Measurements from ENCODE around the gene PIK3AP1. TPM values are rescaled to one million over a fixed set of nuclear protein-coding genes. Genes with fewer than 3 reads are reported as not detected.

PIK3AP1 gene
- total RNA-seq, 1 experiment from 2014 or later = 1.7 TPM

- no peaks in the 10 kb centered on the region for H3K4me1 ChIP-seq (ENCODE audit: insufficient read depth, low read length)
- H3K23me2 ChIP-seq (ENCODE audit: insufficient read length, low read depth, low read length, poor library complexity, severe bottlenecking) = no peaks in the 10 kb centered on the region
- no peak overlapping the region for H2AFZ ChIP-seq (ENCODE audit: low read length)
- H3K79me1 ChIP-seq (ENCODE audit: insufficient read depth, low read depth, low read length, poor library complexity, severe bottlenecking) = no peaks in the 10 kb centered on the region
- H2BK20ac ChIP-seq (ENCODE audit: low read depth, low read length, poor library complexity, severe bottlenecking) = no peak overlapping the region
- no peak overlapping the region for H2AK5ac ChIP-seq (ENCODE audit: insufficient read length, low read length)
- H3K4ac ChIP-seq (ENCODE audit: low read depth, low read length) = no peak overlapping the region
- H4K20me1 ChIP-seq (ENCODE audit: control insufficient read depth, insufficient read depth, insufficient read length) = no peaks in the 10 kb centered on the region
- no peak overlapping the region for H2BK120ac ChIP-seq (ENCODE audit: low read depth, low read length, poor library complexity, severe bottlenecking)
- TF ChIP-seq CTCF (conservative IDR thresholded peaks at IDR 0.05) = no peak
- no peak overlapping the region for H3K14ac ChIP-seq (ENCODE audit: insufficient read depth, low read length)
- no peak overlapping the region for H4K8ac ChIP-seq (replicated peaks; ENCODE audit: insufficient read length, low read depth, low read length)
- no peak overlapping the region for H3T11ph ChIP-seq (ENCODE audit: low read length)
- no peaks in the 10 kb centered on the region for H3K79me2 ChIP-seq (ENCODE audit: insufficient read depth, low read length)
- no peak overlapping the region for H2BK5ac ChIP-seq (ENCODE audit: insufficient read length, low read length)
- H3K23ac ChIP-seq (ENCODE audit: insufficient read length, low read depth, low read length) = no peak overlapping the region
- Mint-ChIP-seq H3K9me3 (no peaks in the 10 kb centered on the region), H3K36me3 (ENCODE audit: insufficient read depth in 1 of 3, low read depth in 3 of 3) (no peaks in the 10 kb centered on the region), H3K4me1 (peaks cover 0 to 6% of the 10 kb centered on the region in 2 experiments; a peak in 1 of 4 replicates), H3K4me3 (no peak overlapping the region), H3K27ac (no peak overlapping the region; a peak in 1 of 7 replicates), H3K27me3 (ENCODE audit: low read depth) (no peaks in the 10 kb centered on the region)
- no peak overlapping the region for H3K27ac ChIP-seq (ENCODE audit: insufficient read length, low read depth, low read length)
- H3K9ac ChIP-seq (ENCODE audit: extremely low read depth, insufficient read length, low read length) = no peak overlapping the region
- WGBS (ENCODE audit: extremely low coverage, insufficient read length, low lambda C conversion rate) = no CpG with 5 or more reads among the region's 4 CpGs
- H2BK12ac ChIP-seq (ENCODE audit: insufficient read length, low read depth, low read length) = no peak overlapping the region
- H4K91ac ChIP-seq (ENCODE audit: insufficient read length, low read depth, low read length) = no peak overlapping the region
- H3K18ac ChIP-seq (ENCODE audit: insufficient read length, low read depth, low read length) = no peak overlapping the region
- H3K56ac ChIP-seq (ENCODE audit: insufficient read length, low read depth, low read length) = no peak overlapping the region
- H3K27me3 ChIP-seq (ENCODE audit: insufficient read depth, low read length) = no peaks in the 10 kb centered on the region
- no peak overlapping the region for H3K4me2 ChIP-seq (ENCODE audit: insufficient read depth, insufficient read length, low read length)
- no peaks in the 10 kb centered on the region for H3K9me3 ChIP-seq (ENCODE audit: control insufficient read depth, low read depth, low read length)
- no peak overlapping the region for H4K5ac ChIP-seq (ENCODE audit: insufficient read length, low read depth, low read length)
- no peak overlapping the region for H2BK15ac ChIP-seq (ENCODE audit: low read depth, low read length)
- DNase-seq = no peak
Observed at GRCh38 chr10:96646301-96646700, 74.0 kb downstream of the PIK3AP1 start.

Measured in H9 (cell line).